Mammary epithelial cell (primary cell): Measurements from ENCODE around the gene FIBCD1.

Experiments
- CTCF ChIP-seq, 2 donors: IDR thresholded peaks in 1 of 2; conservative IDR thresholded peaks in 1 of 2; 2 replicates each; pipeline ENCODE4 v1.5.1; 2011 to 2012; ENCODE audit warnings: inconsistent platforms in 2 of 2, low read length in 2 of 2, mild to moderate bottlenecking in 2 of 2, control low read depth in 1 of 2, low read depth in 1 of 2; ENCODE audit not compliant: insufficient read depth in 1 of 2; ENCODE audit errors: extremely low read depth in 1 of 2
- EZH2 ChIP-seq: IDR thresholded peaks from 2 replicates; pipeline ENCODE4 v1.6.1; 2012; ENCODE audit warnings: low read length, inconsistent platforms, borderline replicate concordance

- no peak for TF ChIP-seq CTCF (conservative IDR thresholded peaks at IDR 0.05 in 1 of 2, IDR thresholded peaks at IDR 0.05 in 1 of 2; ENCODE audit: extremely low read depth in 1 of 2, insufficient read depth in 1 of 2, low read depth in 1 of 2, low read length in 2 of 2)
- TF ChIP-seq EZH2 = no peak
These were observed 4.1 kb downstream of the FIBCD1 start for GRCh38 chr9:130934702-130935647.
